Endothelial cell of umbilical vein (primary cell): ENCODE results near the gene GSE1. TPM values are rescaled to one million over a fixed set of nuclear protein-coding genes. Genes with fewer than 3 reads are reported as not detected.

Experiments
- BruUV-seq: library from RNA; stranded (reverse); fragments of 400-500 nt; replicated peaks from 2 replicates; lab custom pipeline; 2021; lab: Mats Ljungman, UMichigan
- CTCF ChIA-PET: fragments of 300-600, 350-600 bp; sonication (Branson Sonifier 250); formaldehyde crosslinking; loops from one replicate; lab custom pipeline; 2021; ENCODE audit warnings: antibody characterized with exemption, inconsistent platforms; lab: Charles Lee
- POLR2A ChIA-PET: fragments of 300-600, 350-600 bp; sonication (Branson Sonifier 250); formaldehyde crosslinking; loops from one replicate; lab custom pipeline; 2021; ENCODE audit warnings: antibody characterized with exemption, inconsistent platforms; lab: Charles Lee
- DNase-seq: peaks from one replicate; pipeline ENCODE4 v3.0.0-alpha.2; 2011; ENCODE audit warnings: low read depth, low spot score
- FAIRE-seq: peaks from 2 replicates; lab custom pipeline; 2011; peaks lifted over from hg19 to GRCh38; lab: Jason Lieb, UNC
- H2AFZ ChIP-seq: 2 replicates; pipeline ENCODE4 v1.6.0; 2012; ENCODE audit warnings: low read depth, low read length, control low read depth, inconsistent platforms
- H3K27ac ChIP-seq: 2 replicates; pipeline ENCODE4 v1.5.1; 2011; ENCODE audit warnings: low read depth, mild to moderate bottlenecking, control low read depth, low read length, moderate library complexity; ENCODE audit not compliant: insufficient read depth
- H3K27me3 ChIP-seq, 2 experiments: 2 replicates each; pipeline versions ENCODE4 v1.6.0 to v1.6.1; 2011; ENCODE audit warnings: low read length in 2 of 2, mixed read lengths in 1 of 2; ENCODE audit not compliant: control insufficient read depth in 2 of 2, insufficient read depth in 2 of 2
- H3K36me3 ChIP-seq, 2 experiments: 2 replicates in 1 of 2; 3 replicates in 1 of 2; pipeline ENCODE4 v1.5.1; 2011; ENCODE audit warnings: low read length in 2 of 2, mild to moderate bottlenecking in 1 of 2, moderate library complexity in 1 of 2; ENCODE audit not compliant: control insufficient read depth in 2 of 2, insufficient read depth in 2 of 2; ENCODE audit errors: extremely low read depth in 1 of 2
- H3K4me1 ChIP-seq: 3 replicates; pipeline ENCODE4 v1.5.1; 2011; ENCODE audit warnings: mild to moderate bottlenecking, low read length; ENCODE audit not compliant: control insufficient read depth, insufficient read depth; ENCODE audit errors: extremely low read depth
- H3K4me2 ChIP-seq: 2 replicates; pipeline ENCODE4 v1.6.1; 2011; ENCODE audit warnings: low read length, control low read depth, mixed read lengths; ENCODE audit not compliant: insufficient read depth
- H3K4me3 ChIP-seq, 3 experiments: fragments of 200-600 bp in 1 of 3; sonication (generic), shearing (Covaris generic) in 1 of 3; replicated peaks in 1 of 3; 2 replicates each; pipeline ENCODE4 v1.5.1; 2011 to 2016; ENCODE audit warnings: control low read depth in 3 of 3, low read length in 3 of 3, mild to moderate bottlenecking in 2 of 3, inconsistent platforms in 1 of 3, low read depth in 1 of 3, moderate library complexity in 1 of 3; ENCODE audit not compliant: insufficient read depth in 1 of 3
- H3K79me2 ChIP-seq: 2 replicates; pipeline ENCODE4 v1.6.0; 2012; ENCODE audit warnings: low read length, inconsistent platforms; ENCODE audit not compliant: control insufficient read depth, insufficient read depth
- H3K9ac ChIP-seq: replicated peaks from 2 replicates; pipeline ENCODE3; 2011; ENCODE audit warnings: low read length, control low read depth; ENCODE audit not compliant: insufficient read depth; ENCODE audit errors: extremely low read depth
- H3K9me1 ChIP-seq: replicated peaks from 3 replicates; pipeline ENCODE4 v1.6.0; 2011; ENCODE audit warnings: mild to moderate bottlenecking, low read length; ENCODE audit not compliant: control insufficient read depth, insufficient read depth; ENCODE audit errors: extremely low read depth
- H3K9me3 ChIP-seq: replicated peaks from 2 replicates; pipeline ENCODE4 v1.5.1; 2012; ENCODE audit warnings: low read length, inconsistent platforms; ENCODE audit not compliant: control insufficient read depth, insufficient read depth
- H4K20me1 ChIP-seq: replicated peaks from 2 replicates; pipeline ENCODE3; 2011; ENCODE audit warnings: mild to moderate bottlenecking, low read length; ENCODE audit not compliant: control insufficient read depth, insufficient read depth; ENCODE audit errors: extremely low read depth
- CTCF ChIP-seq, 2 donors: IDR thresholded peaks; 1 replicate in 1 of 2; 2 replicates in 1 of 2; pipeline ENCODE4 v1.5.1; 2011; ENCODE audit warnings: low read length in 2 of 2, mild to moderate bottlenecking in 2 of 2, moderate library complexity in 2 of 2, control low read depth in 1 of 2, inconsistent platforms in 1 of 2, low read depth in 1 of 2; ENCODE audit not compliant: insufficient read depth in 1 of 2; ENCODE audit errors: extremely low read depth in 1 of 2
- EZH2 ChIP-seq: IDR thresholded peaks from 2 replicates; pipeline ENCODE4 v1.6.1; 2012; ENCODE audit warnings: borderline replicate concordance, low read depth, mild to moderate bottlenecking, moderate library complexity, low read length, inconsistent platforms; ENCODE audit not compliant: severe bottlenecking
- FOS ChIP-seq: IDR thresholded peaks from 2 replicates; pipeline ENCODE4 v1.6.1; 2011; ENCODE audit warnings: mild to moderate bottlenecking, low read length, moderate library complexity, borderline replicate concordance; ENCODE audit not compliant: insufficient read depth
- GATA2 ChIP-seq: IDR thresholded peaks from 2 replicates; pipeline ENCODE4 v1.7.0; 2011; ENCODE audit warnings: low read depth, mild to moderate bottlenecking, moderate library complexity, mixed read lengths, low read length; ENCODE audit not compliant: insufficient read length, insufficient read depth
- JUN ChIP-seq: IDR thresholded peaks from 2 replicates; pipeline ENCODE4 v1.6.1; 2011; ENCODE audit warnings: borderline replicate concordance, low read depth; ENCODE audit not compliant: insufficient read length, insufficient read depth
- MAX ChIP-seq: IDR thresholded peaks from 2 replicates; pipeline ENCODE4 v1.6.1; 2011; ENCODE audit not compliant: insufficient read depth, insufficient read length
- MYC ChIP-seq: IDR thresholded peaks from one replicate; pipeline ENCODE4 v1.6.1; 2011; ENCODE audit warnings: mild to moderate bottlenecking, low read depth, low read length
- POLR2A ChIP-seq: IDR thresholded peaks from 2 replicates; pipeline ENCODE4 v1.6.1; 2012; ENCODE audit warnings: low read depth, mild to moderate bottlenecking, control low read depth, low read length
- POLR2AphosphoS5 ChIP-seq: IDR thresholded peaks from 2 replicates; pipeline ENCODE4 v1.6.1; 2012; ENCODE audit warnings: low read depth, mild to moderate bottlenecking, control low read depth, low read length, moderate library complexity; ENCODE audit not compliant: insufficient read depth
- dilution Hi-C: fragments of 300-500 bp; cut with MboI; formaldehyde crosslinking; loops from one replicate; pipeline ENCODE4 v1.15.0; 2019; ENCODE audit warnings: low sequenced_read_pairs; ENCODE audit not compliant: extremely low pct_ligation_motif_present
- intact Hi-C: fragments of 100-400 bp; cut with micrococcal nuclease; formaldehyde crosslinking; loops from one replicate; pipeline ENCODE4 v1.10.0; 2022
- polyA plus RNA-seq, 4 experiments: library from polyadenylated mRNA; depleted of rRNA in 3 of 4; stranded (reverse) in 3 of 4; unstranded in 1 of 4; fragments of >200 nt; gene quantifications; 2 replicates each; pipeline versions ENCODE4 v1.2.1 to v1.2.3, GENCODE V29; 2011 to 2012; ENCODE audit warnings: missing spikeins in 1 of 4
- total RNA-seq: library from RNA; stranded (reverse); gene quantifications from 2 replicates; pipeline ENCODE4 v1.2.3, GENCODE V29; 2021

Gene GSE1
- total and polyA plus RNA-seq, 2 donors (not counting 3 experiments of a cell fraction or from before 2014, with no cell fraction given): 4.2 to 18.3 TPM

- no peaks in the 10 kb centered on the region for H3K79me2 ChIP-seq
- no peaks in the 10 kb centered on the region for H3K9me1 ChIP-seq
- no TSS peak for BruUV-seq
- no peaks in the 10 kb centered on the region for H3K27me3 ChIP-seq
- intact Hi-C loops: no loop called here
- no peak overlapping the region for H3K4me3 ChIP-seq
- H3K4me2 ChIP-seq: no peak overlapping the region
- no peak overlapping the region for H2AFZ ChIP-seq
- CTCF ChIA-PET: interaction anchor here (0.9 kb wide), 1 partner anchor 15 kb away, joined by 3 read pairs; no protein-coding TSS in a partner anchor
- no peak overlapping the region for H3K27ac ChIP-seq
- no peak for DNase-seq
- H4K20me1 ChIP-seq: no peaks in the 10 kb centered on the region
- dilution Hi-C loops: no loop called here
- H3K4me1 ChIP-seq: no peaks in the 10 kb centered on the region
- H3K9ac ChIP-seq: no peak overlapping the region
- no peak for FAIRE-seq
- TF ChIP-seq POLR2AphosphoS5: no peak
- TF ChIP-seq GATA2: no peak
- TF ChIP-seq POLR2A: no peak
- TF ChIP-seq MAX: no peak
- TF ChIP-seq EZH2: no peak
- TF ChIP-seq MYC: no peak
- TF ChIP-seq CTCF (IDR thresholded peaks at IDR 0.05; ENCODE audit: extremely low read depth in 1 of 2, insufficient read depth in 1 of 2, low read depth in 1 of 2, low read length in 2 of 2): no peak
- TF ChIP-seq JUN: no peak
- TF ChIP-seq FOS: no peak
- H3K9me3 ChIP-seq: no peaks in the 10 kb centered on the region
- POLR2A ChIA-PET: no interaction called here
- no peaks in the 10 kb centered on the region for H3K36me3 ChIP-seq
Observed at GRCh38 chr16:85696781-85697180, 83.7 kb downstream of the GSE1 start.
